Nucleus accumbens (tissue), 56 donors: Measurements from ENCODE around the gene ATP6V1E1.
"Not testable (repeated sequence)": the region's sequence is repeated elsewhere in the genome, so short reads cannot be mapped to it uniquely, and the experiment has no call there.

ENCODE experiments used
- DNase-seq, 56 donors: peaks; one replicate each; lab custom pipeline; 2025; lab: John Stamatoyannopoulos, UW

Gene ATP6V1E1

DNA sequence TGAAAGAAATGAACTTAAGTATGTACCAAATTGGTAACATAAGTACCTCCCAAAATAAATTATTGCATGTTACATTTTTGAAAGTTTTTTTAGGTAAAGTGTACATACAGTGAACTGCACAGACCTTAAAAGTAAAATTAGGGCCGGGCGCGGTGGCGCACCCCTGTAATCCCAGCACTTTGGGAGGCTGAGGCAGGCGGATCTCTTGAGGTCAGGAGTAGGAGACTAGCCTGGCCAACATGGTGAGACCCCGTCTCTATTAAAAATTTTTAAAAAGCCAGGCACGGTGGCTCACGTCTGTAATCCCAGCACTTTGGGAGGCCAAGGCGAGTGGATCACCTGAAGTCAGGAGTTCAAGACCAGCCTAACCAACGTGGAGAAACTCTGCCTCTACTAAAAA, 8.3 kb upstream of the ATP6V1E1 start:
- not testable (repeated sequence) for DNase-seq

DNA sequence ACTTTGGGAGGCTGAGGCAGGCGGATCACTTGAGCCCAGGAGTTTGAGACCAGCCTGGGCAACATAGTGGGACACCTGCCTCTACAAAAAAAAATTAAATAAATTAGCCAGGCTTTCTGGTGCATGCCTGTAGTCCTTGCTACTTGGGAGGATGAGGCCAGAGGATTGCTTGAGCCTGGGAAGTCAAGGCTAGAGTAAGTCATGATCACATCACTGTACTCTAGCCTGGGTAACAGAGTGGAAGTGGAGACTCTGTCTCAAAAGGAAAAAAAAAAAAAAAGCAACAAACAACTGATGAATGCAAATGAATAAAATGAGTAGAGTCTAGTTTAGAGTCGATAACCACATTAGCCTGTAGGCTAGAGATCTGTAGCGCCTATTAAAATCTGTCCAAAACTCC, 6.1 kb upstream of the ATP6V1E1 start:
- DNase-seq: no peak

DNA sequence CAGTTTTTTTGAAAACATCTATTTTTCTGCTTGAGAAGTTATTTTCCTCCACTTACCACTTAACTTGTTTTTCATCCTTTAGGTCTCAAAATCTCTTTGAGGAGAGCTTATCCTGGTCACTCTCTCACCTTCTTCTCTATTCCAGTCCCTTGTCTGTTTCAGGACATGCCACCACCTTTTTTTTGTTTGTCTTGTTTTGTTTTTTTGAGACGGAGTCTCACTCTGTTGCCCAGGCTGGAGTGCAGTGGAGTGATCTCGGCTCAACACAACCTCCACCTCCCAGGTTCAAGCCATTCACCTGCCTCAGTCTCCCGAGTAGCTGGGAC, 5.4 kb upstream of the ATP6V1E1 start:
- no peak for DNase-seq

GRCh38 chr22:17633217-17633997, 4.9 kb upstream of the ATP6V1E1 start:
- no peak for DNase-seq

DNA sequence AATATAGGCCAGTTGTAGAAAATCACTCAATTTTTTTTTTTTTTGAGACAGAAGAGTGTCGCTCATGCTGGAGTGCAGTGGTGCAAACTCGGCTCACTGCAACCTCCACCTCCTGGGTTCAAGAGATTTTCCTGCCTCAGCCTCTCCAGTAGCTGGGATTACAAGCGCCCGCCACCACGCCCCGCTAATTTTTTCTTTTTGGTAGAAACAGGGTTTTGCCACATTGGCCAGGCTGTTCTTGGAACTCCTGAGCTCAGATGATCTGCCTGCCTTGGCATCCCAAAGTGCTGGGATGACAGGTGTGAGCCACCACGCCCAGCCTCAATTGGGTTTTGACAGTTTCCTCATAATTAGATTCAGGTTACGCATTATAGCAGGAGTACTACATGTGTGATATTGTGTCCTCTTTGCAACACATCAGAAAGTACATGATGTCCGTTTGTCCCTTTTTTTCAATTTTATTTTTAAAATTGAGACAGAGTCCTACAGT, 2.6 kb upstream of the ATP6V1E1 start:
- no peak for DNase-seq

GRCh38 chr22:17629641-17630040, 1.1 kb upstream of the ATP6V1E1 start:
- no peak for DNase-seq

- DNase-seq: no peak
Observed at GRCh38 chr22:17629173-17629489, 582 bp upstream of the ATP6V1E1 start.

DNA sequence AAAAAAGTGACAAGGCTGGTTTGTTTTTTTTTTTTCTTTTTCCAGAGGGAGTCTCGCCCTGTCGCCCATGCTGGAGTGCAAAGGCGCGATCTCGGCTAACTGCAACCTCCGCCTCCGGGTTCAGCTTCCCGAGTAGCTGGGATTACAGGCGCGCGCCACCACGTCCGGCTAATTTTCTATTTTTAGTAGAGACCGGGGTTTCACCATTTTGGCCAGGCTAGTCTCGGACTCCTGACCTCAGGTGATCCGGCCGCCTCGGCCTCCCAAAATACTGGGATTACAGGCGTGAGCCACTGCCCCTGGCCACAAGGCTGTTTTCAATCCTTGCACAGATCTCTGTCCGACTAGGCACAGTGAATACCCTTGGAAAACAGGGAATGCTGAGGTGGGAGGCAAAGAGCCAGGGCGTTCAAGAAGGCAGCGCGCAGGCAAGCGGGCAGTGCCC, 566 bp downstream of the ATP6V1E1 start:
- peak in 1 of 56 donors; percentile 21 for DNase-seq

DNA sequence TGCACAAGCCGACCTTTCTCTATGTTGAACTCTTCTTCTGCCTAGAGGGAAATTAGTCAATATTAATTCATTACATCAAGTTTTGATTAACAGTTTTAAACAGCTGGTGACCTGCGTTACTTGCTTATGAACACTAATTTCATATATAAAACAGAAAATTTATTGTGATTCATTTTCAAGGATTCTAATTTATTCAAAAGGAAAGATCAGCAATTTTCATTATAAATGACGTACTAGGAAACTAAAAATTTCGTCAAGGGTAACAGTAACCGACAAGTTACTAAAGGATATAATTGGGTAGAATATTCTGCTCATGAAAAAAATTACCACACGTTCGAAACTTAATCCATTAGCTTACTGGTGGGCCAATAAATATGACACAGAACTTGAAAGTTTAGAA, 15.3 kb downstream of the ATP6V1E1 start:
- no peak for DNase-seq

DNA sequence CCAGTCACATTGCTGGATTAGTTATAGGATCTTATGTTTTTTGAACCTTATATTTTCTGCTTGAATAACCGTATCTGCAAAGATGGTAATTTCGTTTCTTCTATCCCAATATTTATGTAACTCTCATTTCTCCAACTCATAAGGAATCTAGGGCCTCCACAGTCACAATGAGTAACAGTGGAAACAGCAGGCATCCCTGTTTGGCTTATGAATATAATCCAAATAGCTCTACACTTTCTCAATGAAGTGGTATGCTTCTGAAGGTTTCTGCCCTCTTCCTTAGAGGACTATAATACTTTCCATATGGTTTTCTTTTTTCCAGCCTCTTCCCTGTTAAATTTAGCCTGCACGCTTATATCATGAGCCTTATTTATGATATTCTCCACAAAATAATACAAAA, 16.5 kb downstream of the ATP6V1E1 start:
- DNase-seq: no peak

DNA sequence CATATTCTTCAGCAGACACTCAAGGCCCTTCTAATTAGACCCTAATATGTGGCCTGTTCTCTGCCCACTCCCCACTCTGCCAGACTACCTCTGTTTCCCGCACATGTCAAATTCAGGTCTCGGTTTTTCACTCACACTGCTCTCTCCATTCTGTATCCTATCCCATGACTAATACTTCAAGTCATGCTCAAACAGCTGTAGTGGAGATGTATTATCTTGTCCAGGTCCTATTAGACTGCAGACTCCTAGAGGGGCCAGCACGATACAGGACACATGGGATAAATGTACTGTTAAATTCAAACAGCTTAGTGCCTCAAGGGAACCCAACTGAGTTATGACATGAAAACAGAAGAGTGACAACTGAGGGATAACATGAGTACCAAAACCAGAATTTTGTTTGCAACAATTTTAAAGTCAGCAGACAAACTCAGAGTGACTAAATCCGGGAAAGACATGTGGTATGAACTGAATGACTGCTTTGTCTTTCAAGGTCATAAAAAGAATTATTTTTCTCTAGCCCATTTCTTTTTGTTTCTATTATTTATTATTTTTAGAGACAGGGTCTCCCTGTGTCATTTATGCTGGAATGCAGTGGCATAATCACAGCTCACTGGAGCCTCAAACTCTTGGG, 20.5 kb downstream of the ATP6V1E1 start:
- no peak for DNase-seq

DNA sequence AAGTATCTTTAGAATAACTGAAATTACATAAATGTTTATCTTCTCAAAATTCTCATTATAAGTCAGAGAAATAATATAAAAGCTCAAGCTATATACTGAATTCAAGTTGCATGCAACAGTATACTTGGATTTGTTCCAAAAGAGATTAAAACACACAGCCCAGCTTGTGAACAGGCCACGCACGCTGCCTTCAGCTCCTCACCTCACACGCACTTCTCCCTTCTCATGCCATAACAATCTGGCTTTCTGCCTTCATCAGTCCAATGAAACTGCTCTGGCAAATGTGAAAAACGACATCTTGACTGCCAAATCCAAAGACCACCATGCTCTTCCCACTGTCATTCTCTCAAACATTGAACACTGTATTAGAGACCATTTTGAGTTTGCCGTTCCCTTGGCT, 22.1 kb downstream of the ATP6V1E1 start:
- no peak for DNase-seq

- no peak for DNase-seq
Observed at GRCh38 chr22:17603668-17604067, 24.9 kb downstream of the ATP6V1E1 start.

DNA sequence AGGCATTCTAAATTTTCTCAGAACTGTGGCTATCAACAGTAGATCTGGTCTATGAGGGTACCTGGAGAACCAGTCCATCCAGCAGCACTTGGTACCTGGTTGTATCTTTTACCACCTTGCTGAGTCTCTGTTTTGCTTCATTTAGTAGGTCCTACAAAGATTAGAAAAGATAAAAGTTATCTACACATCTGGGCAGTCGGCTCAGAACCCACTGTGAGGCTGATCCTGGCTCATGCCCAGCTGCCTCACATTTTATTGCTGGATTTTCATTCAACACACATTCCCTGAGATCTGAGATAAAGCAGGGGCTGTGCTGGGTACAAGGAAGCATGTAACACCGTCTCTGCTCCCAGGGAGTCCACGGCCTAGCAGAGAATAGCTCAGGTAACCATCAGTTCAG, 27.5 kb downstream of the ATP6V1E1 start:
- DNase-seq: no peak

DNA sequence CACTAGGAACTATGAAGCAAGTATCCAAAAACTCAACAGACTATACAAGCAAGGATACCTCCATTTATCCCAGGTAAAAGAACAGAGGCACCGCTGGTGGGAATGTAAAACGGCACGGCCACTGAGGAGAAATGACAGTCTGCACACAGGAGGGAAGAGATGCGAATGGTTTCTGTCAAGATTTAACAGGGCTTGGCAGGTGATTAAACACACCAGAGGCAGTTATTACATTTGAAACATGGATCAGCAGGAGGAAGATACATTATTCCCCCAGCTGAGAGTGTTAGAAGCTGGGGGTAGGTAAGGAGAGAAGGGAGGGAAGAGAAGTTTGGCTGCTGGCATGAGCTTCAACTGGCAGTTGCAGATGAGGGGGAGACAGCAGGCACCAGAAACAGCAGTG, 30.2 kb downstream of the ATP6V1E1 start:
- no peak for DNase-seq

GRCh38 chr22:17597217-17597616, 31.3 kb downstream of the ATP6V1E1 start:
- DNase-seq: no peak

- no peak for DNase-seq
Observed at GRCh38 chr22:17596226-17596625, 32.3 kb downstream of the ATP6V1E1 start.

DNA sequence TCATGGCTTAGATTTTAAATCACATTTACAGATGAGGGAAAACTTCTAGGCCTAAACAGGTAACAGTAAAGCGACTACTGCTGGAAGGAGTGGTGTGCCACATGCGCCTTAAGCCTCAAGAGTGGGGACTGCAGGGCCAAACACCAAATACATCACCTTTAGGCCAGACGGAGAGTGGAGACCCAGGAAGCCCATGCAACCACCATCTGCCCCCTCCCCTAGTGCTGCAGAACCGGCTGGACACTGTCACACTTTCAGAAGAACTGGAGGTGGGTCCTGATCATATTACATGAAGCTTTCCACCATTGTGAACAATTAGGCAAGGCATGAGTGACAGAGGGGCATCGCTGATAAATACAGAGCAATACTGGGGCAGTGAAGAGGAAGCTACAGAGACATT, 36.3 kb downstream of the ATP6V1E1 start:
- DNase-seq: no peak

GRCh38 chr22:17590586-17590985, 38.0 kb downstream of the ATP6V1E1 start:
- no peak for DNase-seq

GRCh38 chr22:17589810-17590375, 38.7 kb downstream of the ATP6V1E1 start:
- DNase-seq: no peak

DNA sequence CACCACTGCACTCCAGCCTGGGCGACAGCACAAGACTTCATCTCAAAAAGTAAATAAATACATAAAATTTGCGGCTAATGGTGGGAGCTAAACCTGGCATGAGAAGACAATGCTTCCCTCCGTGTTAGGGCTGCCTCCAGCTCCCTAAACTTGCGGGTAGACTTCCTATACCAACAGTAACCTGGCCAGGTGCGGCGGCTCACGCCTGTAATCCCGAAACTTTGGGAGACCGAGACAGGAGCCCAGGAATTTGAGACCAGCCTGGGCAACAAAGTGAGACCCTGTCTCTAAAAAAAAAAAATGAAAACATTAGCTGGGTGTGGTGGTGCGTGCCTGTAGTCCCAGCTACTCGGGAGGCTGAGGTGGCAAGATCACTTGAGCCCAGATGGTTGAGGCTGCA, 39.9 kb downstream of the ATP6V1E1 start:
- DNase-seq: no peak

DNA sequence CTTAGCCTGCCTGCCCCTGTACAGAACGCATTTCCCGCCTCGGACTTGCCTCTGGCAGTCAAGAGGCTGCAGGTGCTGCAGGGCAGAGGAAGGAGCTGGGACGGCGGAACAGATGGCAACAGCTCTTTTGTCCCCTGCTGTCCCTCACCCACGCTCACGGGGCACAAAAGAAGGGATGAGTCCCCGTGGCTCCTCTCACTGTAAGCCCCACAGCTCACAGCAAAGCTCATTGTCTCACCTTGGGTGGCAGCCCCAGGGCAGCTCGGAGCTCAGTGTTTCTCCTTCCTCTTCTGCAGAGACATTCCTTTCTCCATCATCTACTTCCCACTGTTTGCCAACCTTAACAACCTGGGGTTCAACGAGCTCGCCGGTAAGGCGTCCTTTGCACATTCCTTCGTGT, 40.9 kb downstream of the ATP6V1E1 start:
- no peak for DNase-seq
